ENCODE data around the gene BSN.
A peak's percentile ranks its signal among the peaks of the same experiment; 100 is the strongest.

Gene BSN

DNA sequence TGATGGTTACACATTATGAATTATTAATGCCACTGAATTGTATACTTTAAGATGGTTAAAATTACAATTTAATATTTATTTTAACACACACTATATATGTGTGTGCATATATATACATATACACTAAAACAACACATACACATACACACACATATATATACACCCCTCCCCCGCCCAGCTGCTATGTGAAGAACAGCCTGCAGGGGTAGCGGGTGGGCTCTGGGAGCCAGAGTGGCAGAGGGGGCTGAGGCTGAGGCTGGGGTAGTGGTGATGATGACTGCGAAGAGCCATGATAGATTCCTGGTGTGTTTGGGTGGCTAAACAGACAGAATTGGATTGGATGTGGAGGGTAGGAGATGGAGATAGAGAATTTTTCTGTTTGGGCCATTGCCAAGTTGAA is 80.5 kb downstream of the BSN start:
- DNase-seq, result no peak

DNA sequence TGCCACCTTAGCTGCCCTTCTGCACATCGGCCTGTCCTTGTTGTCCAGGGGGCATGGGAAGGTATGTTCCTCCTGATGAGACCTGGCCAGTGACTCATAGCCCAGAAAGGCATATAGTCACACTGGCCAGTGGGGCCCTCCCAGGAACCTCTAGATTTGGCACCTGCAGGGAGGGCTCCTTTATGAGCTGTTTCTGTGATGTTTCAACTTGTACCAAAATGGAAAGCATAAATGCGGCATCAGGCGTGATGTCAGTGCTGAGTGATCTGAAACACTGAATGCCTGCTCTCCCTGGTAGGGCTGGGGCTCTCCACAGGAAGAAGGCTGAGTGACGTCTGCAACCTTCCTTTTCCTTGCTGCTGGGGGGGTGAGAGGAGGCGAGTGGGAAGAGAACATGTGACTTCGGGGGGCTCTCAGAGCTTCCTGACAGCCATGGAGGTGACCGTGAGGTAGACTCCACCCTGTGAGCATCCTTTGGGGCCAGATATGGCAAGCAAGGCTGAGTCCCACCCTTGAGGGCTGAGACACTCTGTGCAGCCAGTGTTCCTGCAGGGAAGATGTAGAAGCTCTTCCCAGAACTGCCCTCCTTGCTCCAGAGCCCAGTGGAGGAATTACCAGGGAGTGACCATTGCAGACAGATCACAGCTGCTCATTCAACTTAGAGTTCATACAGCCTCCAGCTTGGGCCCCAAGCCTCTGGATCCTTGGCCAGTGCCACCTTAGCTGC is 82.8 kb downstream of the BSN start:
- no peak for DNase-seq

DNA sequence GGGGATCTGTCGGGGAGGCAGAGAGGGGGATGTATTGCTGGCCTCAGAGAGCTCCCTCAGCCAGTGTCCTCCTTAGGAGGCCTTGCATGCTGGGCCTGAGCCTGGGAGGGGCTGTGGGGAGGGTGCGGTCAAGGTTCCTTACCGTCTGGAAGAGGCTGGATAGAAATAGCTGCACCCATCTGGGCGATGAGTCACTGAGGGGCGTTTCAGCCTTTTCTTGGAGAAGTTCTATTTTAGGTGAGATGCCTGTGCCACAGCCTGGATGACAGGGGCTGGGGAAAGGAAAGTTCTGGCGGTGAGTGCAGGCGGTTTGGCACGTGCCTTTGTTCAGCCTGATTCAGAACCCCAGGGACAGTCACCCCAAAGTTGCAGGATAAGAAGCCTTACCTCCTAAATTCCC is 84.2 kb downstream of the BSN start:
- DNase-seq, result no peak

DNA sequence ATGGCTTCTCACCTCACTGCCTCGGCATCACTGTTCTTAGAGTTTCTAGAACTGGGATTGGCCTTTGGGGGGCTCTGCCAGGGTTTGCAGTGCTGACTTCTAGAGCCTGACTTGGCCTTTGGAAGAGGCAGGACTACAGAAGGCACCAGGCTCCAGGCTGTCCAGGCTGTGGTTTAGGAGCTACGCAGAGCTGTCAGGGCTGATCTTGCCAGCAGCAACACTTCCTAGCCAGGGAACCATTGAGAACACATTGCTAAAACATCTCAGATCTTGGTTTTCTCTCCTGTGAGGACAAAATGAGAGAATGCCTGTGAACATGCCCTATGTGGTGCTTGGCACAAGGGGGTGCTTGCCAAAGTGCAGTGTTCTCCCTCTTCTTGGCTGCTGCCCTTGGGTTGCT is 85.3 kb downstream of the BSN start:
- DNase-seq, result no peak

DNA sequence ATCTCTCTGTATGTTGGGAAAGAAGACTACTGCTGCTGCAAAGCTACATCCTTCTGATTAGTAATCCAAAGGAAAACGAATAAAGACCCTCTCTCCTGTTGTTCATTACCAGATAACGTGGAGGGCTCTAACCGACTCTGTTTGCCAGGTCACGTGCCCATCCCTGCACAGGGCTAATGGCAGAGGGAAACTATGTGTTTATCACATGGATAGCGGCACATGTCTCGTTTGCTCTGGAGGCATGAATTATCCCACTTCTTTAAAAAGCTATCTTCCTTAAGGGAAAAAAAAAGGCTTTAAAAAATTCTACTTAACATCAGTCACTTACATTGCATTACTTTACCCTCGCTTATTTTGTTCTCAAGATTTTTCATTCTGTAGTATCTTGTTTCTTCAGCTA is 87.0 kb downstream of the BSN start:
- no peak for DNase-seq

DNA sequence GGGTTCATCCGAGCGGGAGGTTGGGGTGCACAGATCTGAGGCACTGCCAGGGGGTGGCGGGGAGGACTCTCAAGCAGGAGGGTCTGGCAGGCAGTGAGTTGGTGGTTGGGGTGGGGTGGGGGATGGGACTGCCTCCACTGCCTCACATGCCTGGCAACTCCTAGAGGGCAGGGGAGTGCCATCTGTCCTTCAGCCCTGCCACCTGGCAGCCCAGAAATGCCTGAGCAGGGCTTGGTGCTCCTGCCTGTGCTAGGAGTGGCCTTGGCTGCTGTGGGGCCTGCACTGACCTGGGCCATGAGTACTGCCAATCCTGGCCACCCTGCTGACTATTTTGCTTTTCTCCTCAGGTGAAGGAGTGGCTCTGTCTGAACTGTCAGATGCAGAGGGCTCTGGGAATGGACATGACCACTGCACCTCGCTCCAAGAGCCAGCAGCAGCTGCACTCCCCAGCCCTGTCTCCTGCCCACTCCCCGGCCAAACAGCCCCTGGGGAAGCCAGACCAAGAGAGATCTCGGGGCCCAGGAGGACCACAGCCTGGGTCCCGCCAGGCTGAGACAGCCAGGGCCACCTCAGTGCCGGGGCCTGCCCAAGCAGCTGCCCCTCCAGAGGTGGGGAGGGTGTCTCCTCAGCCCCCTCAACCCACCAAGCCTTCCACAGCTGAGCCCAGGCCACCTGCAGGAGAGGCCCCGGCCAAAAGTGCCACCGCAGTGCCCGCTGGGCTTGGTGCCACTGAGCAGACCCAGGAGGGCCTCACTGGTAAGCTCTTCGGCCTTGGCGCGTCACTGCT is 87.8 kb downstream of the BSN start:
- no peak for DNase-seq

DNA sequence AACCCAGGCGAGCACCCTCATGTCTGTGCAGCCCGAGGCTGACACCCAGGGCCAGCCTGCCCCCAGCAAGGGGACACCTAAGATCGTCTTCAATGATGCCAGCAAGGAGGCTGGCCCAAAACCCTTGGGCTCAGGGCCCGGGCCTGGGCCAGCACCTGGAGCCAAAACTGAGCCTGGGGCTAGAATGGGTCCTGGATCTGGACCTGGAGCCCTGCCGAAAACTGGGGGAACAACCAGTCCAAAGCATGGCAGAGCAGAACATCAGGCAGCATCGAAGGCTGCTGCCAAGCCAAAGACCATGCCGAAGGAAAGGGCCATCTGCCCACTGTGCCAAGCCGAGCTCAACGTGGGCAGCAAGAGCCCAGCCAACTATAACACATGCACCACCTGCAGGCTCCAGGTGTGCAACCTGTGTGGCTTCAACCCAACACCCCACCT is 88.5 kb downstream of the BSN start:
- no peak for DNase-seq

DNA sequence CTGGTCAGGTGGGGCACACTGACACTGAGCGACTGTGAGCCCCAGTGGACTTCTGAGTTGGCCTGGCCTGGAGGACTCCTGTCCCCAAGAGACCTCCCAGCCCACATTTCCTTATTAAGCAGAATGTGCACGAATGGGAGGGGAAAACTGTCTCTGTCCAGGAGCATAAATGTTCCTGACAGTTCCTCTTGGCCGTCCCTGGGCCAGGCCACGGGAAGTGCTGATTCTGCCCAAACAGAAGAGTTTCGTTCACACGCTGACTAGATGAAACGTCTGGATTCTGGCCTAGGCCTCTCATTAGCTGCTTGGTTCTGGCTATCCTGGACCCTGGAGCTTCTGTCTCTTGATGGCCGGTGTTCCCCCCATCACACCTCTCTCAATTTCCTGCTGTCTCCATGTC is 90.4 kb downstream of the BSN start:
- DNase-seq, result no peak

DNA sequence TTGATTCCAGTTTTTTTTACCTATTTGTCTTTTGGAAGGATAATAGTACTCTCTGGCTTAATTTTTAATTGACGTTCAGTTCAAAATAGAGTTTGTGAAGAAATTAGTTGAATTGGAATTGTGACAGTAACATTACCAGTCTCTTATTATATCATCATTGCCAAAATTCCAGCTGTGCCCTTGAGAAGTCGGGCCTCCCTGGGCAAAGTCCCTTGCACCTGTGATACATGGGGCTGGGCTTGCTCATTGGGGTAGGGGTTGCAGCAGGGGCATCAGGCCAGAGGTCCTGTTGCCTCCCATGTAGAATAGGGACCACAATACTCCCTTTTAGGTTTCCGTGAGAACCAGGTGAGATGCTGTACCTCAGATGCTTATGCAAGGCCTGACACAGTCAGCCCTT is 92.0 kb downstream of the BSN start:
- no peak for DNase-seq

DNA sequence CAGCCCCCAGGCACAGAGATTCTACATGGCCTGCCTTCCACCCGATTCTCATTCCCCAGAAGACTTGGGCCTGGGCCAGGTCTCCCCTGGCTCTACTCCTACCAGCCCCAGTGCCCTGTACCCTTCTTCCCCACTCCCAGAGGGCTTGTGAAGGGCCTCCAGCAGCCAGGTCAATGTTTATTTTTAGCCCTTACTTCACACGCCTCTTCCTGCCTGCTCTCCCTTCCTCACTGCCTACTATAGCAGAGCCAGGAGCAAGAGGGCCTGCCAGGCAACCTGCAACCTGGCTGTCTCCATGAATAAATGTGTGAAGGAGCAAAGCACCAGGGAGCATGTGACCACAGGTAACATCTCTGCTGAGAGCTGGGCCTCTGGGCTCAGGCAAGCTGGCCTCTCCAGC is 93.5 kb downstream of the BSN start:
- no peak for DNase-seq

DNA sequence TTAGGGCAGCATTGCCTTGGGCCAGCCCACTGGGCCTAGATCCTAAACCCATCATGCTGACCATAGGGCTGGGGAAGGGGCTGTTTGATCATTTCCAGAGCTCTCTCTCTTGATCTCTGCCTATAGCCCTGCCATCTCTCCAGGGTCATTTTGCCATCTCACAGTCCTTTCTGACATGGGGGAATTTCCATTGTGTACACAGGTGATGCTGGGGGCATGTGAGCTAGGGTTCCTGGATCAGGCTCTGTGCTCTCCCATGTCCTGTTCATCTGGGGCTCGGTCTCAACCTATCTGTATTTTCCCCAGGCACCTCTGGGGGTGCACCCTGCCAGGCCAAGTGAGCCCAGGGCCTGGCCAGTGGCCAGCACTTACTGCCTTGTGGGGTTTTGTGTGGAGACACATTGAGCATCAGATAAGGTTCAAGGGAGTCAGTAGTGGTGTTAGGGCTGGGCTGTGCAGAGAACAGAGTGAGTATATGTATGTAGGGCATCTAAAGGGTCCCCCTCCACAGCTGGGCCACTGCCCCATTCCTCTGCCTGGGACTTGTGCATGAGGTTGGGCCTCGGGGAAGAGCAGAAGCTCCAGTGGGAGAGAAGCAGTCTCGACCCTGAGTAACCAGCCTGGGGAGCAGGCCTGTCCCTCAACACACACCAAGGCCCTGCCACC is 94.2 kb downstream of the BSN start:
- DNase-seq, result no peak

DNA sequence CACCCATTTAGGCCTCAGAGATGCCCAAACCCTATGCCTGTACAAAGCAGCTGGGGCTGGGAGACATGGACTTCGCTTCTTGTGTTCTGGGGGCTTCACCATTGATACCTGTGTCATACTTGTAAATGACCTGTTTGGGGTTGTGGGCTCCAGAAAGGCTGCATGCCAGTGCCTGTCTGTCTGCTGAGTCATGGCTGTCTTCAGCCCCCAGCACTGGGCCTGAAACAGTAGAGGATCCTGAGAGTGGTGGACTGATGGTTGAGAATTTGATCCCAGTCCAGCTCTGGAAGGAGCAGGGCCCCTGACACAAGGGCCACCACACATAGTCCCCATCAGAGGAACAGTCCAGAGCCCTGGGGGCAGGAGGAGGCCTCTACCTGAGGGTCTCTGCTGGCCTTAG is 95.3 kb downstream of the BSN start:
- no peak for DNase-seq

DNA sequence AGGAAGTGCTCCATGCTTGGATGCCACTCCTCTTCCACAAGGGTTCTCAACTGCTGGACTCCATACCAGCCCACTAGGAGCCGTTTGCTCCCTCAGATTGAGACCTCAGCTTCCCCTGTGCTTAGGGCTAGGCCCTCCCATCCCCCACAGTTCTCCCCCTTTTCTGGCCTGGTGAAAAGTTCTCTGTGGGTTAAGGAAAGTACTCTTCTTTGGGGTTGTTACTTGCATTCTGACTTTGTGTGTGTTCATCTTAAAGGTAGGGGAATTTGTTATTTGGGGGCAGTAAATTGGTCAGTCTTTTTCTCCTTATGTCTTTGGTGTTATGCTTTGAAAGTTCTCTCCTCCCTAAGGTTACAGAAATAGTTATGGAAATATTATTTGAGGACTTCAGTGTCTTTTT is 95.9 kb downstream of the BSN start:
- DNase-seq, result no peak

DNA sequence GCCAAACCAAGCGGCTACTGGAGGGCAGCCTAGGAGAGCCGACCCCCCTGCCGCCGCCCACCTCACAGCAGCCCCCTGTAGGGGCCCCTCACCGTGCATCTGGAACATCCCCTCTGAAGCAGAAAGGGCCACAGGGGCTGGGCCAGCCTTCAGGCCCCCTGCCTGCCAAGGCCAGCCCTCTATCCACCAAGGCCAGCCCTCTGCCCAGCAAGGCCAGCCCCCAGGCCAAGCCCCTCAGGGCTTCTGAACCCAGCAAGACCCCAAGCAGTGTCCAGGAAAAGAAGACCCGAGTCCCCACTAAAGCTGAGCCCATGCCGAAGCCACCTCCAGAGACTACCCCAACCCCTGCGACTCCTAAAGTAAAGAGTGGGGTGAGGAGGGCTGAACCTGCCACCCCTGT is 96.4 kb downstream of the BSN start:
- DNase-seq, result no peak

DNA sequence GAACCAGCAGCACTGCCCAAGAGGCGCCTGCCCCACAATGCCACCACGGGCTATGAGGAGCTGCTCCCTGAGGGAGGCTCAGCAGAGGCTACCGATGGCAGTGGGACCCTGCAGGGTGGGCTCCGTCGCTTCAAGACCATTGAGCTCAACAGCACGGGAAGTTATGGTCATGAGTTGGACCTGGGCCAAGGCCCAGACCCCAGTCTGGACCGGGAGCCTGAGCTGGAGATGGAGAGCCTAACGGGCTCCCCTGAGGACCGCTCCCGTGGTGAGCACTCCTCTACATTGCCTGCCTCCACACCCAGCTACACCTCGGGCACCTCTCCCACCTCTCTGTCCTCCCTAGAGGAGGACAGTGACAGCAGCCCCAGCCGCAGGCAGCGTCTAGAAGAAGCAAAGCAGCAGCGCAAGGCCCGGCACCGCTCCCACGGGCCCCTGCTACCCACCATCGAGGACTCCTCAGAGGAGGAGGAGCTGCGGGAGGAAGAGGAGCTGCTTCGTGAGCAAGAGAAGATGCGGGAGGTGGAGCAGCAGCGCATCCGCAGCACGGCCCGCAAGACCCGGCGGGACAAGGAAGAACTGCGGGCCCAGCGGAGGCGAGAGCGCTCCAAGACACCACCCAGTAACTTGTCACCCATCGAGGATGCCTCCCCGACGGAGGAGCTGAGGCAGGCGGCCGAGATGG is 98.1 kb downstream of the BSN start:
- DNase-seq, result no peak

DNA sequence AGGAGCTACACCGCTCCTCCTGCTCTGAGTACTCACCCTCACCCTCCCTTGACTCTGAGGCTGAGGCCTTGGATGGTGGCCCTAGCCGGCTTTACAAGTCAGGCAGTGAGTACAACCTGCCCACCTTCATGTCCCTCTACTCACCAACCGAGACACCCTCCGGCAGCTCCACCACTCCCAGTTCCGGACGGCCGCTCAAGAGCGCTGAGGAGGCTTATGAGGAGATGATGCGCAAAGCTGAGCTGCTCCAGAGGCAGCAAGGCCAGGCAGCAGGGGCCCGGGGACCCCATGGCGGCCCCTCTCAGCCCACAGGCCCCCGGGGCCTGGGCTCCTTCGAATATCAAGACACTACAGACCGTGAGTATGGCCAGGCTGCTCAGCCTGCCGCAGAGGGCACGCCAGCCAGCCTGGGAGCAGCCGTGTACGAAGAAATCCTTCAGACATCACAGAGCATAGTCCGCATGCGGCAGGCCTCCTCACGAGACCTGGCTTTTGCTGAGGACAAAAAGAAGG is 98.7 kb downstream of the BSN start:
- no peak for DNase-seq

DNA sequence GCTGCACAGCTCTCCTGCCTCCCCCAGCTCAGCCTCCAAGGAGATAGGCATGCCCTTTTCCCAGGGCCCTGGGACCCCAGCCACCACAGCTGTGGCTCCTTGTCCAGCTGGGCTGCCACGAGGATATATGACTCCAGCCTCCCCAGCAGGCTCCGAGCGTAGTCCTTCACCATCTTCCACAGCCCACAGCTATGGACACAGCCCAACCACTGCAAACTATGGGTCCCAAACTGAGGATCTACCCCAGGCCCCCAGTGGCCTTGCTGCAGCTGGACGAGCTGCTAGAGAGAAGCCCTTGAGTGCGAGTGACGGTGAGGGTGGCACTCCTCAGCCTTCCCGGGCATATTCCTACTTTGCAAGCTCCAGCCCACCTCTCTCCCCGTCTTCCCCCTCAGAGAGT is 99.3 kb downstream of the BSN start:
- DNase-seq, result no peak

DNA sequence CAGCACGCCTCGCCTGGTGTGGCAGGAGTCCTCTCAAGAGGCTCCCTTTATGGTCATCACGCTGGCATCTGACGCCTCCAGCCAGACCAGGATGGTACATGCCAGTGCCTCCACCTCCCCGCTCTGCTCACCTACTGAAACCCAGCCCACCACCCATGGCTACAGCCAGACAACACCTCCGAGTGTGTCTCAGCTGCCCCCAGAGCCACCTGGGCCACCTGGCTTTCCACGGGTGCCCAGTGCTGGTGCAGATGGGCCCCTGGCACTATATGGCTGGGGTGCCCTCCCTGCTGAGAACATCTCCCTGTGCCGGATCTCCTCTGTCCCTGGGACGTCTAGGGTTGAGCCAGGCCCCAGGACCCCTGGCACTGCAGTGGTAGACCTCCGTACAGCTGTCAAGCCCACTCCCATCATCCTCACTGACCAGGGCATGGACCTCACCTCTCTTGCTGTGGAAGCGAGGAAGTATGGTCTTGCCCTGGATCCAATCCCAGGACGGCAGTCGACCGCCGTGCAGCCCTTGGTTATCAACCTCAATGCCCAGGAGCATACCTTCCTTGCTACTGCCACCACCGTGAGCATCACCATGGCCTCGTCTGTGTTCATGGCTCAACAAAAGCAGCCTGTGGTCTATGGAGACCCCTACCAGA is 100.0 kb downstream of the BSN start:
- DNase-seq, result no peak

DNA sequence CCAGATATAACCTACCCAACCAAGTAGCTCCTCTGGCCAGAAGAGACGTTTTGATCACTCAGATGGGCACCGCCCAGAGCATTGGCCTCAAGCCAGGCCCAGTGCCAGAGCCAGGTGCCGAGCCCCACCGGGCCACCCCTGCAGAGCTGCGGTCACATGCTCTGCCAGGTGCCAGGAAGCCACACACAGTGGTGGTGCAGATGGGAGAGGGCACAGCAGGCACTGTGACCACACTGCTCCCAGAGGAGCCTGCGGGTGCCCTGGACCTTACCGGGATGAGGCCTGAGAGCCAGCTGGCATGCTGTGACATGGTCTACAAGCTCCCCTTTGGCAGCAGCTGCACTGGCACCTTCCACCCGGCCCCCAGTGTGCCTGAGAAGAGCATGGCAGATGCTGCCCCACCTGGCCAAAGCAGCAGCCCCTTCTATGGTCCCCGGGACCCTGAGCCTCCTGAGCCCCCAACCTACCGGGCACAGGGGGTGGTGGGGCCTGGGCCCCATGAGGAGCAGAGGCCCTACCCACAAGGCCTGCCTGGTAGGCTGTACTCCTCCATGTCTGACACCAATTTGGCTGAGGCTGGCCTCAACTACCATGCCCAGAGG is 100.8 kb downstream of the BSN start:
- DNase-seq, result no peak

DNA sequence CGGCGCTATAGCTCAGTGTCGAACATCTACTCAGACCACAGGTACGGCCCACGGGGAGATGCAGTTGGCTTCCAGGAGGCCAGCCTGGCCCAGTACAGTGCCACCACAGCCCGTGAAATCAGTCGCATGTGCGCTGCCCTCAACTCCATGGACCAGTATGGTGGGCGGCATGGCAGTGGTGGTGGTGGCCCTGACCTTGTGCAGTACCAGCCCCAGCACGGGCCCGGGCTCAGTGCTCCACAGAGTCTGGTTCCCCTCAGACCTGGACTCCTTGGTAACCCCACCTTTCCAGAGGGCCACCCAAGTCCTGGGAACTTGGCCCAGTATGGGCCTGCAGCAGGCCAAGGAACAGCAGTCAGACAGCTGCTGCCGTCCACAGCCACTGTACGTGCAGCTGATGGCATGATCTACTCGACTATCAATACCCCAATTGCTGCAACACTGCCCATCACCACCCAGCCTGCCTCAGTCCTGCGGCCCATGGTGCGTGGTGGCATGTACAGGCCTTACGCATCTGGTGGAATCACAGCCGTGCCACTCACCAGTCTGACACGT is 101.5 kb downstream of the BSN start:
- no peak for DNase-seq

DNA sequence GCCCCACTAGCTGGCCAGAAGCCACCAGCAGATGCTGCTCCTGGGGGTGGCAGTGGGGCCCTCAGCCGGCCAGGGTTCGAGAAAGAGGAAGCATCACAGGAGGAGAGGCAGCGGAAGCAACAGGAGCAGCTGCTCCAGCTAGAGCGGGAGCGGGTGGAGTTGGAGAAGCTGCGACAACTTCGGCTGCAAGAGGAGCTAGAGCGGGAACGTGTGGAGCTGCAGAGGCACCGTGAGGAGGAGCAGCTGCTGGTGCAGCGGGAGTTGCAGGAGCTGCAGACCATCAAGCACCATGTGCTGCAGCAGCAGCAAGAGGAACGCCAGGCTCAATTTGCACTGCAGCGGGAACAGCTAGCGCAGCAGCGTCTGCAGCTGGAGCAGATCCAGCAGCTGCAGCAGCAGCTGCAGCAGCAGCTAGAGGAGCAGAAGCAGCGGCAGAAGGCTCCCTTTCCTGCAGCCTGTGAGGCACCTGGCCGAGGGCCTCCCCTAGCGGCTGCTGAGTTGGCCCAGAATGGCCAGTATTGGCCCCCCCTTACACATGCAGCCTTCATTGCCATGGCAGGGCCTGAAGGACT is 102.3 kb downstream of the BSN start:
- peak; percentile 57 for DNase-seq

Data from right forelimb (tissue), 1 donor.